H1 (cell line): ENCODE results near the gene BARX1. TPM values are rescaled to one million over a fixed set of nuclear protein-coding genes. Genes with fewer than 3 reads are reported as not detected.

Experiments
- CTCF ChIA-PET: fragments of 300-600 bp; sonication (Branson Sonifier 250); formaldehyde crosslinking; loops from one replicate; lab custom pipeline; 2021; ENCODE audit not compliant: partially characterized antibody; lab: Charles Lee
- POLR2A ChIA-PET: fragments of 300-600 bp; sonication (Branson Sonifier 250); formaldehyde crosslinking; loops from one replicate; lab custom pipeline; 2021; ENCODE audit warnings: inconsistent platforms; ENCODE audit not compliant: partially characterized antibody; lab: Charles Lee
- DNase-seq, 2 experiments: peaks; one replicate each; pipeline versions ENCODE4 v3.0.0 to v3.0.0-alpha.2; 2010 to 2022; ENCODE audit warnings: low spot score in 2 of 2, low read depth in 1 of 2, mixed read lengths in 1 of 2
- FAIRE-seq: peaks from 2 replicates; lab custom pipeline; 2011; peaks lifted over from hg19 to GRCh38; lab: Jason Lieb, UNC
- H2AFZ ChIP-seq: 2 replicates; pipeline ENCODE4 v1.8.1; 2012; ENCODE audit warnings: low read length, inconsistent platforms
- H2AK5ac ChIP-seq: 2 replicates; pipeline ENCODE4 v1.6.1; 2013; ENCODE audit warnings: low read depth, low read length
- H2BK120ac ChIP-seq: replicated peaks from 2 replicates; pipeline ENCODE3; 2013; ENCODE audit warnings: low read depth, low read length, inconsistent platforms
- H2BK12ac ChIP-seq: 2 replicates; pipeline ENCODE4 v1.6.1; 2013; ENCODE audit warnings: low read depth, low read length
- H2BK15ac ChIP-seq: 2 replicates; pipeline ENCODE4 v1.6.1; 2013; ENCODE audit warnings: low read length
- H2BK20ac ChIP-seq: 2 replicates; pipeline ENCODE4 v1.6.1; 2013; ENCODE audit warnings: low read length
- H2BK5ac ChIP-seq: 2 replicates; pipeline ENCODE4 v1.6.1; 2013; ENCODE audit warnings: low read depth, low read length
- H3K14ac ChIP-seq: 2 replicates; pipeline ENCODE4 v1.6.1; 2013; ENCODE audit warnings: inconsistent platforms; ENCODE audit not compliant: insufficient read length
- H3K18ac ChIP-seq: 2 replicates; pipeline ENCODE4 v1.6.1; 2013; ENCODE audit warnings: low read length; ENCODE audit errors: extremely low read depth
- H3K23ac ChIP-seq: 2 replicates; pipeline ENCODE4 v1.6.1; 2013; ENCODE audit warnings: inconsistent platforms; ENCODE audit not compliant: insufficient read length
- H3K23me2 ChIP-seq: 2 replicates; pipeline ENCODE4 v1.6.1; 2013; ENCODE audit warnings: low read depth, low read length
- H3K27ac ChIP-seq: 2 replicates; pipeline ENCODE4 v1.6.1; 2011; ENCODE audit warnings: low read depth, low read length, inconsistent platforms
- H3K27me3 ChIP-seq, 4 experiments: replicated peaks in 1 of 4; 1 replicate in 1 of 4; 2 replicates in 3 of 4; pipeline versions ENCODE4 v1.6.1 to v1.8.1; 2011 to 2013; ENCODE audit warnings: low read length in 3 of 4, mild to moderate bottlenecking in 3 of 4, inconsistent platforms in 2 of 4, mixed read lengths in 2 of 4, moderate library complexity in 1 of 4; ENCODE audit not compliant: control insufficient read depth in 3 of 4, insufficient read depth in 3 of 4; ENCODE audit errors: extremely low read depth in 1 of 4
- H3K36me3 ChIP-seq, 4 experiments: 2 replicates each; pipeline versions ENCODE4 v1.6.1 to v1.8.1; 2011 to 2013; ENCODE audit warnings: mild to moderate bottlenecking in 4 of 4, low read length in 3 of 4, moderate library complexity in 2 of 4, control low read depth in 1 of 4, inconsistent platforms in 1 of 4; ENCODE audit not compliant: insufficient read depth in 4 of 4, control insufficient read depth in 2 of 4
- H3K4ac ChIP-seq: replicated peaks from 2 replicates; pipeline ENCODE3; 2013; ENCODE audit warnings: low read length, low read depth, mixed read lengths, inconsistent platforms; ENCODE audit not compliant: insufficient read length
- H3K4me1 ChIP-seq, 4 experiments: replicated peaks in 1 of 4; 1 replicate in 1 of 4; 2 replicates in 3 of 4; pipeline versions ENCODE4 v1.6.1 to v1.8.1; 2011 to 2013; ENCODE audit warnings: low read length in 3 of 4, inconsistent platforms in 2 of 4, mixed read lengths in 1 of 4; ENCODE audit not compliant: insufficient read depth in 4 of 4, control insufficient read depth in 3 of 4
- H3K4me2 ChIP-seq, 2 experiments: 2 replicates each; pipeline versions ENCODE4 v1.6.1 to v1.8.1; 2011 to 2013; ENCODE audit warnings: low read depth in 2 of 2, low read length in 2 of 2, control low read depth in 1 of 2, inconsistent platforms in 1 of 2, mild to moderate bottlenecking in 1 of 2; ENCODE audit not compliant: insufficient read depth in 1 of 2
- H3K4me3 ChIP-seq, 4 experiments: fragments of 200-600, 300-600 bp in 1 of 4; sonication (generic), shearing (Covaris generic), sonication (Bioruptor Twin) in 1 of 4; 2 replicates each; pipeline versions ENCODE4 v1.5.1 to v1.8.1; 2011 to 2016; ENCODE audit warnings: low read length in 4 of 4, low read depth in 3 of 4, control low read depth in 2 of 4, inconsistent platforms in 2 of 4, mild to moderate bottlenecking in 2 of 4, mixed read lengths in 1 of 4, moderate library complexity in 1 of 4; ENCODE audit not compliant: insufficient read depth in 2 of 4; ENCODE audit errors: extremely low read depth in 1 of 4
- H3K56ac ChIP-seq: replicated peaks from 2 replicates; pipeline ENCODE3; 2013; ENCODE audit warnings: low read depth, mild to moderate bottlenecking, mixed read lengths, low read length, inconsistent platforms; ENCODE audit not compliant: insufficient read length
- H3K79me1 ChIP-seq: 2 replicates; pipeline ENCODE4 v1.6.1; 2013; ENCODE audit warnings: low read depth, low read length, control low read depth
- H3K79me2 ChIP-seq, 2 experiments: 2 replicates each; pipeline versions ENCODE4 v1.6.1 to v1.8.1; 2012 to 2013; ENCODE audit warnings: low read length in 2 of 2, mild to moderate bottlenecking in 2 of 2, inconsistent platforms in 1 of 2; ENCODE audit not compliant: insufficient read depth in 2 of 2, control insufficient read depth in 1 of 2
- H3K9ac ChIP-seq, 4 experiments: replicated peaks in 1 of 4; 1 replicate in 1 of 4; 2 replicates in 3 of 4; pipeline versions ENCODE4 v1.6.1 to v1.8.1; 2011 to 2013; ENCODE audit warnings: low read depth in 3 of 4, low read length in 3 of 4, control low read depth in 2 of 4, mild to moderate bottlenecking in 2 of 4, moderate library complexity in 2 of 4, inconsistent platforms in 1 of 4; ENCODE audit errors: extremely low read depth in 1 of 4
- H3K9me3 ChIP-seq, 2 experiments: 2 replicates each; pipeline versions ENCODE4 v1.6.1 to v1.8.1; 2012 to 2013; ENCODE audit warnings: mild to moderate bottlenecking in 2 of 2, moderate library complexity in 2 of 2, control low read depth in 1 of 2, inconsistent platforms in 1 of 2, low read depth in 1 of 2, low read length in 1 of 2, mixed read lengths in 1 of 2; ENCODE audit not compliant: insufficient read depth in 2 of 2
- H4K20me1 ChIP-seq, 2 experiments: replicated peaks in 1 of 2; 2 replicates each; pipeline versions ENCODE3 to v1.8.1; 2011 to 2013; ENCODE audit warnings: inconsistent platforms in 2 of 2, low read length in 2 of 2, mild to moderate bottlenecking in 1 of 2; ENCODE audit not compliant: insufficient read depth in 2 of 2, control insufficient read depth in 1 of 2
- H4K5ac ChIP-seq: 2 replicates; pipeline ENCODE4 v1.6.1; 2013; ENCODE audit warnings: low read length, low read depth, mixed read lengths, inconsistent platforms; ENCODE audit not compliant: insufficient read length
- H4K8ac ChIP-seq: 2 replicates; pipeline ENCODE4 v1.8.0; 2013; ENCODE audit warnings: mild to moderate bottlenecking, moderate library complexity, low read length, inconsistent platforms; ENCODE audit not compliant: insufficient read depth; ENCODE audit errors: extremely low read depth
- H4K91ac ChIP-seq: replicated peaks from 2 replicates; pipeline ENCODE3; 2013; ENCODE audit warnings: low read length, mixed read lengths, inconsistent platforms; ENCODE audit not compliant: insufficient read length
- BACH1 ChIP-seq: IDR thresholded peaks from 2 replicates; pipeline ENCODE4 v1.6.1; 2012; ENCODE audit warnings: low read length, improper control_type of control experiment
- CEBPB ChIP-seq: IDR thresholded peaks from 2 replicates; pipeline ENCODE4 v1.6.1; 2012; ENCODE audit warnings: low read depth, low read length
- CHD2 ChIP-seq: IDR thresholded peaks from 2 replicates; pipeline ENCODE4 v1.6.1; 2012; ENCODE audit warnings: low read length, improper control_type of control experiment
- EP300 ChIP-seq, 2 experiments: IDR thresholded peaks; 1 replicate in 1 of 2; 2 replicates in 1 of 2; pipeline ENCODE4 v1.6.1; 2011 to 2012; ENCODE audit warnings: low read depth in 2 of 2, low read length in 2 of 2, mild to moderate bottlenecking in 2 of 2, borderline replicate concordance in 1 of 2, inconsistent platforms in 1 of 2, moderate library complexity in 1 of 2
- EZH2 ChIP-seq: fragments of 200-600 bp; sonication (generic); IDR thresholded peaks from 2 replicates; pipeline ENCODE4 v1.7.1; 2012; ENCODE audit warnings: low read depth, mild to moderate bottlenecking, moderate library complexity, low read length, inconsistent platforms; ENCODE audit not compliant: severe bottlenecking
- GABPA ChIP-seq: IDR thresholded peaks from 2 replicates; pipeline ENCODE4 v1.6.1; 2011; ENCODE audit warnings: mild to moderate bottlenecking, low read length, moderate library complexity, borderline replicate concordance; ENCODE audit not compliant: insufficient read depth
- JUN ChIP-seq: IDR thresholded peaks from 2 replicates; pipeline ENCODE4 v1.6.1; 2011; ENCODE audit warnings: low read depth, mild to moderate bottlenecking, improper control_type of control experiment, low read length
- KDM1A ChIP-seq: fragments of 200-600, 300-600 bp; sonication (generic); IDR thresholded peaks from 2 replicates; pipeline ENCODE4 v1.7.1; 2016; ENCODE audit warnings: mild to moderate bottlenecking, low read length, borderline replicate concordance
- POLR2AphosphoS5 ChIP-seq: IDR thresholded peaks from 2 replicates; pipeline ENCODE4 v1.6.1; 2011; ENCODE audit warnings: low read depth, low read length
- RAD21 ChIP-seq, 2 experiments: IDR thresholded peaks in 1 of 2; conservative IDR thresholded peaks in 1 of 2; 2 replicates each; pipeline ENCODE4 v1.6.1; 2011; ENCODE audit warnings: low read depth in 2 of 2, low read length in 2 of 2, improper control_type of control experiment in 1 of 2, inconsistent platforms in 1 of 2, mild to moderate bottlenecking in 1 of 2, moderate library complexity in 1 of 2
- TAF1 ChIP-seq: IDR thresholded peaks from 2 replicates; pipeline ENCODE4 v1.6.1; 2011; ENCODE audit warnings: mild to moderate bottlenecking, low read depth, low read length
- TAF7 ChIP-seq: optimal IDR thresholded peaks from 2 replicates; pipeline ENCODE3; 2011; ENCODE audit warnings: low read depth, mild to moderate bottlenecking, inconsistent platforms, low read length, moderate library complexity, borderline replicate concordance
- WGBS, 2 experiments: shearing (Covaris generic) in 1 of 2; methylation state at CpG; one replicate each; pipeline versions ENCODE4 v1.1.6 to v1.1.7; 2013 to 2015; ENCODE audit warnings: low lambda C conversion rate in 2 of 2, mixed read lengths in 2 of 2, inconsistent platforms in 1 of 2, low coverage in 1 of 2, missing lambda C conversion rate in 1 of 2; ENCODE audit not compliant: insufficient replicate concordance in 2 of 2, insufficient coverage in 1 of 2, insufficient read length in 1 of 2; ENCODE audit errors: extremely low coverage in 1 of 2, missing lambda C conversion rate in 1 of 2; 5-methylcytosine and 5-hydroxymethylcytosine counted together
- polyA plus RNA-seq, 7 experiments: library from polyadenylated mRNA; depleted of rRNA in 3 of 7; stranded (reverse) in 5 of 7; unstranded in 2 of 7; fragments of >200 nt in 5 of 7; fragments of 200-250 nt in 2 of 7; gene quantifications; 1 replicate in 5 of 7; 2 replicates in 1 of 7; 4 replicates in 1 of 7; pipeline versions ENCODE4 v1.2.1 to v1.2.3, GENCODE V29; 2011 to 2013; ENCODE audit warnings: missing spikeins in 2 of 7, mixed read lengths in 2 of 7
- total RNA-seq: library from RNA; stranded (reverse); fragmentation: NEBNext Ultra II Directional; extraction: Animal tissue kit (Norgen Biotek cat#: 25700); gene quantifications from 2 replicates; pipeline ENCODE4 v1.2.1, GENCODE V29; 2021

Gene BARX1
- total and polyA plus RNA-seq, 2 of the 8 experiments (the other 6 are each of a cell fraction or from before 2014, with no cell fraction given), result 0.79 to 2.6 TPM

DNA sequence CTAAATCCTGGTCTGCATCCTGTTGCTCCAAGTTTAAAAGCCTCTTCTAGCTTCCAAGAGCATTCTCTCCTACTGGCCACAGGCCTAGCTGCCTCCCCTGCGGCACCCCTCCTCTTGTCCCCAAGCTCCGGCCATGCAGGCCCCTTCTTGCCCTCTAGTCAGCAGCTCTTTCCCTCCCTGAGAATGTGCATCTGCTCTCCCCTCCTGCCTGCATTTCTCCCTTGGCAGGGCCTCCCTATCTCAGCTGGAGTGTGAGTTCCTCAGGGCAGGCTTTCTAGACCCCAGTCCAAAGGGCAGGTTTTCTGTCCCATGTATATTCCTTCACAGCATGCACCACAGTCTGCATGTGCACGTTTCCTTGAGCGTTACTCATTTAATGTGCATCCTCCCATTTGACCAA lies 24.6 kb upstream of the BARX1 start:
- Histone ChIP-seq H3K23ac (no peak overlapping the region), H3K36me3 (no peaks in the 10 kb centered on the region), H4K20me1 (no peaks in the 10 kb centered on the region), H4K8ac (no peak overlapping the region), H3K9ac (no peak overlapping the region), H3K79me1 (no peaks in the 10 kb centered on the region), H3K4ac (no peak overlapping the region), H4K5ac (peak overlapping the region; percentile 46), H3K18ac (no peak overlapping the region), H2AK5ac (no peak overlapping the region), H3K4me1 (no peaks in the 10 kb centered on the region), H2BK12ac (no peak overlapping the region), H4K91ac (no peak overlapping the region), H3K9me3 (no peaks in the 10 kb centered on the region), H3K27ac (no peak overlapping the region), H2BK20ac (no peak overlapping the region), H3K79me2 (no peaks in the 10 kb centered on the region), H3K56ac (no peak overlapping the region), H3K14ac (no peak overlapping the region), H3K23me2 (no peaks in the 10 kb centered on the region), H3K4me3 (no peak overlapping the region), H2BK15ac (no peak overlapping the region), H2AFZ (no peak overlapping the region), H2BK5ac (no peak overlapping the region), H3K27me3 (no peaks in the 10 kb centered on the region), H2BK120ac (no peak overlapping the region), H3K4me2 (no peak overlapping the region)
- WGBS, 2 experiments, result 93% methylated on average over 4 of the region's 4 CpGs; no CpG with 5 or more reads in 1 of the 2 experiments
- POLR2A ChIA-PET, result no interaction called here
- FAIRE-seq, result no peak
- CTCF ChIA-PET, result interaction anchor here (0.7 to 7.3 kb wide), 7 partner anchors 10 to 299 kb away, joined by 3 to 53 read pairs (median 4); no protein-coding TSS in a partner anchor
- DNase-seq, result no peak
- no peak for TF ChIP-seq CHD2
- TF ChIP-seq JUN, result no peak
- TF ChIP-seq KDM1A, result no peak
- no peak for TF ChIP-seq CEBPB
- TF ChIP-seq TAF7, result no peak
- no peak for TF ChIP-seq POLR2AphosphoS5
- TF ChIP-seq BACH1, result no peak
- TF ChIP-seq TAF1, result no peak
- TF ChIP-seq EP300 (IDR thresholded peaks at IDR 0.05; ENCODE audit: borderline replicate concordance in 1 of 2, low read depth in 2 of 2, low read length in 2 of 2), result no peak
- no peak for TF ChIP-seq EZH2
- no peak for TF ChIP-seq GABPA
- TF ChIP-seq RAD21 (IDR thresholded peaks at IDR 0.05 in 1 of 2, conservative IDR thresholded peaks at IDR 0.05 in 1 of 2; ENCODE audit: low read depth in 2 of 2, low read length in 2 of 2), result no peak
